NCI-H1048 (cell line): ENCODE data around the gene DDX54.
"Not testable (repeated sequence)": the region's sequence is repeated elsewhere in the genome, so short reads cannot be mapped to it uniquely, and the experiment has no call there.

ENCODE experiments used
- DNase-seq: peaks from one replicate; lab custom pipeline; 2025; lab: John Stamatoyannopoulos, UW

Gene DDX54

DNA sequence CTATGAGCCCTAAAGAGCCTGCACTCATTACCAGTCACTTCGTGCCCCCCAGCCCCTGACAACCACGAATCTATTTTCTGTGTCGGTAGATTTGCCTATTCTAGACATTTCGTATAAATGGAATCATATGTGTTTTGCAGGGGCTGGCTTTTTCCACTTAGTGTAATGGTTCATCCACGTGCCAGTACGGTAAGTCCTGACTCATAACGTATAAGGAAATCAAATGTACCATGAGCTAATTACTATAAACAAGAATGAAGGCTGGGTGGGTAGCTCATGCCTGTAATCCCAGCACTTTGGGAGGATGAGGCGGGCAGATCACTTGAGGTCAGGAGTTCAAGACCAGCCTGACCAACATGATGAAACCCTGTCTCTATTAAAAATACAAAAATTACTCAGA, 67.6 kb downstream of the DDX54 start:
- not testable (repeated sequence) for DNase-seq

DNA sequence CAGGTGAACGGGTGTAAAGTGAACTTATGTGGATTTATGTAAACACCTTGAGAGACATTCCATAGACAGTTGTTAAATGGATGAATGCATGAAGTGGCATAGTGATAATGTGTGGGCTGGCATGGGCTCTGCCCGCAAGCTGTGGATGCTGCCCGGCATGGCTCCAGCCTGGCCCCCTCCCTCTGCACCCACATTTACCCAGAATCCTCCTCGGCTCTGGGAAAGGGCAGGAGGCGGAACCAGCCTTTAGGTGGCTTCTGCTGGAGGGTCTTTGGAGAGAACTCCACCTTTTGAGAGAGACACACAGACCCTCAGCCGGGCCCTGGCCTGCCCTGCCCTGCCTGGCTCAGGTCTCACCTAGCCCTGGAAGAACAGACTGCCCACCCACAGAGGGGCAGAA, 68.4 kb downstream of the DDX54 start:
- DNase-seq = no peak

DNA sequence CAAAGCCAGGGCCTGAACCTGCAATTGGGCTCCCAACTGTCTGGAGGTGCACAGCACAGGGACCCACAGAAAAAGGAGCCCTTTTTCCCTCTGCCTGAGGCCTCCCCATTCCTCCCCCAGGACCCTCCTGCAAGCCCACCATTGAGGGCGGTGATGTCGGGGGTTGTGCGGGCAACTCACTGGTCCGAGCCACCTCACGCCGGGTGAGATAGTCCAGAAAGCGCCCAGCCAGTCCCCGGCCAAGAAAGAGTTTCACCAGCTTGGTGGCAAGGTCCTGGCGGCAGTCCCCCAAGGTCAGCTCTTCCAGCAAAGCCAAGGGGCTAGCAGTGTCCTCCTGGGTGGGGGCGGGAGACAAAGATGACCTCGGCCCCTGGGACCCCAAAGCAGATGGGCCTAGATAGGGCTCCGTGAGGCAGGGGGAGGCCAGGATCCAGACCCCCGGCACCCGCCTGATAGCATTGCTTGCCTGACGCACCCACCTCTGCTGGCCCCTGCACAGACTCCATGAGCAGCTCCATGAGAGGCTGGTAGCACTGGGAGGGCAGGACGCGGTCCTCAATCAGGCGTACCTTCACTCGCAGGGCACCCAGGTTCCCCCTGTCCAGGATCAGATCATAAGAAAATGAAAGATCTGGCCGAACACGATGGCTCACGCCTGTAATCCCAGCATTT, 69.7 kb downstream of the DDX54 start:
- DNase-seq = no peak

DNA sequence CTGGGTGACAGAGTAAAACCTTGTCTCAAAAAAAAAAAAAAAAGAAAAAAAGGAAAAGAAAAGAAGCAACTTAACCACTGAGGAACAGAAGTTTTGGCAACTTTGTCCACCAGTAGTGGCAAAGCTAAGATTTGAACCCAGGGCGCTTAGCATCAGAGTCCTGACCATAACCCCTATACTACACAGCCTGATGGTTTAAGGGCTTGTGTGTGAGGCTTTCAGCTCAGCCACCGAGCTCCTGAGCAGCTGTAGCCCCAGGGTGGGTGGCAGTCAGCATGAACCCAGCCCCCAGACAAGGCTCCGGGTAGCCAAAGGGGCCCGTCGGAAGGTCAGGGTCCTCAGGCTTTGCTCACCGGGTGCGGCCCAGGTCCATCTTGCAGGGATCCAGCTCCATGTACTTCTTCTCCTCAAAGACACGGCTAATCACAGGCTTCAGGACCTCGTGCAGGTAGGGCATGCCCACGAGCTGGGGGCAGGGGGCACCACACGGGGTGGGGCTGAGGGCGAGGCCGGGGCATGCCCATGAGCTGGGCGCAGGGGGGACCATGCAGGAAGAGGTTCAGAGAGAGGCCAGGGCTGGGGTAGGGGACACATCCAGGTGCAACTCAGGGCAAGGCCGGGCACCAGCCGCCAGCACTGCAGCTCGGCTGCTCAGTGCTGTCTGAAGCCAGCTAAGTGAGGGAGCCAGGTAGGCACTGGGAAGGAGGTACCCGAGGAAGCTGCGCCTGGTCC, 70.7 kb downstream of the DDX54 start:
- DNase-seq = no peak

DNA sequence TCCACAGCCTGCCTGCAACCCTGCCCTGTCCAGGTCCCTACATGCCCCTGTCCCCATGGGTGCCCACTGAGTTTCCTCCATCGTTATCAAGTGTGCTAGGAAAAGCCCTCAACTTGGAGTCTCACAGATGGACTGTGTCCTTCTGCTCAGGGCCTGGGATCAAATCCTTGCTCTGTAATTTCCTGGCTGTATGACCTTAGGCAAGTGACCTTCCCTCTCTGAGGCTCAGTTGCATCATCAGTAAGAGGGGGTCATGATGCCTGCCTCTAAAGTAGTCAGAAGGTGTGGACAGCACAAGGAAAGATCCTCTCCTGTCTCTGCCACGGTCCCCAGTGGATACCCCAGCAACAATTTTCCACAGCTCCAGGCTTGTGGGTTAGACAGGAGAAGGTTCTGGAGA, 71.9 kb downstream of the DDX54 start:
- DNase-seq = no peak

DNA sequence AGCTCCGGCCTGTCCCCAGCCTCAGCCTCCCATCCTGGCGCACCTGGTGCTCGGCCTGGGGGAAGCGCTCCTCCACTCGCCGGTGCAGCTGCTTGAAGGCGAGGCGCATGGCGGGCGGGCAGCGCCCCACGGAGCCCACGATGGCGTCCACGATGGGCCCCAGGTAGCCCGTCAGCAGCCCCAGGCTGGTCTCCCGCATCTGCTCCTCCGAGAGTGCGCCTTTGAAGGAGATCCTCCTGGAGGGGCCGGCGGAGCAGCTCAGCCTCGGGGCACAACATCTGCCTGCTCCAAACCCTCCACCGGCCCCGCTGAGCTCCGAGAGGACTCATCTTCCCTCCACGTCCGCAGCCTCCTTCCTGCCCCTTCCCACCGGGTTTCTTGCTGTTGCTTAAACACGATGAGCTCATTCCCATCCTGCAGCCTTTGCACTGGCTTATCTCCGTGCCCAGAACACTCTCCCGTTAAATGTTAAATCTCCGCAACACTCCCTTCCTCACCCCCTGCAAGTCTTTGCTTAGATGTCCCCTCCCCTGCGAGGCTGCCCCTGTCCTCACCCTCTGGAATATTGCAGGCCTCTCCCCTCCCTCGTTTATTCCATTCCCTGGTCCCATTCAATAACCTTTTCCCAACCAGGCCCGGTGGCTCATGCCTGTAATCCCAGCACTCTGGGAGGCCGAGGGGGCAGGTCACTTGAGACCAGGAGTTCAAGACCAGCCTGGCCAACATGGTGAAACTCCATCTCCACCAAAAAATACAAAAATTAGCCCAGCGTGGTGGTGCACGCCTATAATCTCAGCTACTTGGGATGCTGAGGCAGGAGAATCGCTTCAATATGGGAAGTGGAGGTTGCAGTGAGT, 73.0 kb downstream of the DDX54 start:
- no peak for DNase-seq

DNA sequence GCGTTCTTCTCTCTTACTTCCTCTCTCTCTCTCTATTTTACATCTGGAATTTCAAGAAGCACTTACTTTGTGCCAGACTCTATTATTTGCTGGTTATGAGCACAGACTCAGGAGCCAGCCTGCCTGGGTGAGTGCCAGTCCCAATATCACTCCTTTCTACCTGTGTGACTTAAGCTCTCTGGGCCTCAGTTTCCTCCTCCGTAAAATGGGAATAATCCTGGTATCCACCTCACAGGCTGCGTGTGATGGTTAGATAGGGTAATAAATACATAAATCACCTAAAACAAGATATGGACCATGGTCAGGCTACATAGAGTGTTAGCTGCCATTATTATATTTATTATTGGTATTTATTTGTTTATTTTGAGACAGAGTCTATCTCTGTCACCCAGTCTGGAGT, 74.0 kb downstream of the DDX54 start:
- no peak for DNase-seq

DNA sequence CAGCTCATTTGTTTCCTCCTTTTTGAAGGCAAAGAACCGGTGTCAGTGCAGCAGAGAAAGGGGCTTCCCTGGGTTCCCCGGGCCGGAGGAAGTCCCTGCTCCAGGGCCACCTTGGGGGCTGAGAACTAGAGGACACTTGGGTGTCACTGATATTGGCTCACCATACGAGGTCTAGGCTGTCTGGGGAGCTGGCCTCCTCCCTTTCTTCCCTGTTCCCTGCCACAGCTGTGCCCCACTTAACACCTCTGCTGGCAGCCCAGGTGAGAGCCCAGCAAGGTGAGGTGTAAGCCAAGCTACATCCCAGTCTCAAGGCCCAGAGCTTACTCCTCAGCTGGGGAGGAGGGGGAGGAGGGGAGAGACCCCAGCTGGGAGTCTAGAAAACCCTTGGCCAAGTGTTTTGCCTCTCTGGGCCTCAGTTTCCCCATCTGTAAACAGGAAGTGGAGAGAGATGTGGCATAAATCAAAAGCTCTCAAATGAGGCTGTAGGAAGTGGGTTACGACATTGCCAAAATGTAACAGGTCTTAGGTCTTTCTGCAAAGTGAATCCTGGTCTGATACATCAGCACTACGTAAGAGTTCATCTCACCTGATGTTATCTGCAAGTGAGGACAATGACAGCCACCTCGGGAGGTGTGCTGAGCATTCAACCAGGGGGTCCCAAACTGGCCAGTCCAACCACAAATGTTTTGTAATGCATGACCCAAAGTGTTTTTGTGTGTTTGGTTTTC, 75.2 kb downstream of the DDX54 start:
- no peak for DNase-seq

DNA sequence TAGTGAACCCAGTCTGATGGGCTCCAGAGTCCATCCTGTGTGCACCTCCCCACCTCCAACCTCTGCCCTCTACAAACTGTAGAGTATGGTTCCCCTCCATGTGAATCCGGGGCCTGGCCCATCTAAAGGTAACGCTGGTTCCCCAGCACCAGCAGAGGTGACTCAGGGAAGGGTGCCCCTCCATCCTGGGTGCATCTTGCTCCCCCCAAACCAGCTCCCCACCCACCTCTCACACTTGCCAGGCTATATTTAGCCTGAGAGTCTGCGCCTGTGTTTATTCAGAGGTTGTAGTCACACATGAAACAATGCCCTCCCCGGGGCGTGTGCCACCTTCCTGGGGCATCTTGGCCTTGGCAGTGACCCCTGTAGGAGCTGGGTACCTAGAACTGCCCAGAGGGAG, 75.9 kb downstream of the DDX54 start:
- DNase-seq = no peak

DNA sequence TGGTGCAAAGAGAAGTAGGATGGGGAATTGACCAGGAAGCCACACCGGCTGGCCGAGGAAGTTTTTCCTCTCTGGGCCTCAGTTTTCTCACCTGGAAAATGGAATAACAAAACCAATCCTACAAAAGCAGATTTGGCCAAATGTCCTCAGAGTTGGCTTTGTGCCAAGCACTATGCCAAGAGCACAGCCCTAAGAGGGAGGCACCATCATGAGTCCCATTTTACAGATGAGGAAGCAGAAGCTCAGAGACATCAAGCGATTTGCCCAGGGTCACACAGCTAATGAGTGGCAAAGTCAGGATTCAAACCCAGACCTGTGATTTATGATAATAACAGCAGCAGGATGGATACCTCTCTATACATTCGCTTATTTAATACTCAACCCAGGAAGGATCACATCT, 77.0 kb downstream of the DDX54 start:
- DNase-seq = no peak
